Vagina (tissue), 2 donors: ENCODE measurements around the gene SYS1. TPM values are rescaled to one million over a fixed set of nuclear protein-coding genes. Genes with fewer than 3 reads are reported as not detected.

Experiments
- DNase-seq, 2 donors: peaks; one replicate each; pipeline ENCODE4 v3.0.0-alpha.2; 2017; ENCODE audit errors: extremely low spot score in 2 of 2
- H3K27ac ChIP-seq: fragments of 200-600 bp; sonication (generic); one replicate; pipeline ENCODE4 v1.5.1; 2019
- H3K27me3 ChIP-seq: fragments of 200-600 bp; sonication (generic); one replicate; pipeline ENCODE4 v1.5.1; 2019
- H3K36me3 ChIP-seq, 2 donors: fragments of 200-600 bp; sonication (generic); one replicate each; pipeline ENCODE4 v1.5.1; 2017 to 2019
- H3K4me1 ChIP-seq: fragments of 200-600 bp; sonication (generic); one replicate; pipeline ENCODE4 v1.5.1; 2019
- H3K4me3 ChIP-seq, 2 donors: fragments of 200-600 bp; sonication (generic); 1 replicate in 1 of 2; 2 replicates in 1 of 2; pipeline ENCODE4 v1.5.1; 2016 to 2019
- H3K9me3 ChIP-seq: fragments of 200-600 bp; sonication (generic); one replicate; pipeline ENCODE4 v1.5.1; 2019
- POLR2A ChIP-seq, 2 donors: fragments of 450-650 bp; IDR thresholded peaks; one replicate each; pipeline ENCODE4 v1.6.1; 2017; ENCODE audit warnings: antibody characterized with exemption in 2 of 2, mild to moderate bottlenecking in 2 of 2, moderate library complexity in 2 of 2
- POLR2AphosphoS5 ChIP-seq, 2 donors: sonication (generic); formaldehyde crosslinking; IDR thresholded peaks; one replicate each; pipeline ENCODE4 v1.9.0; 2017; ENCODE audit warnings: antibody characterized with exemption in 2 of 2, mild to moderate bottlenecking in 2 of 2, low read depth in 1 of 2; ENCODE audit not compliant: insufficient read depth in 1 of 2
- intact Hi-C: fragments of 100-400 bp; cut with DNase I; formaldehyde crosslinking; loops from one replicate; pipeline ENCODE4 v1.15.1; 2023
- total RNA-seq: library from RNA; depleted of rRNA; stranded (reverse); fragments of >200 nt; gene quantifications from one replicate; pipeline ENCODE4 v1.2.3, GENCODE V29; 2016
- TF ChIP-seq, protein P1 (sequence below), 3 experiments: fragments of 450-650 bp in 2 of 3; fragments of 200-600 bp in 1 of 3; sonication (generic) in 1 of 3; IDR thresholded peaks; one replicate each; pipeline ENCODE4 v1.5.1; 2017 to 2019; ENCODE audit warnings: antibody characterized with exemption in 3 of 3, mild to moderate bottlenecking in 2 of 3, moderate library complexity in 2 of 3

The SYS1 gene
- total RNA-seq, 1 donor from 2014 or later, result 44.9 TPM

DNA sequence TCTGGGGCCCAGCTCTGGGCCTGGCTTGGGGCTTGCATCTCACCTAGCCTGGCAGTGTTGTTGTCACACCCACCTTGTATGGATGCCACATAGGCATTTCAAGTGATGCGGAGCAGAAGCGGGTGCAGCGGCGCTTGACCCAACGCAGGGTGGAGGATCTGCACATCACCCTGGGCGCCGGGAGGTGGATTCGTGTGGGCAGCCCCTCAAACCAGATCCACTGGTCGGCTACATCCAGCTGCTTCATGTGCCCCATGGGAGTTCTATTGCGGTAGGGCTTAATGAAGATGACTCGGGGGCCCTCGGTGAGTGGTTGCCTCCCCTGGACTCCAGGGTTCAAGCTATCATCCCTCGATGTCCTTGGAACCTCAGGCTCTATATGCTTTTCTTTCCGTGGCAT, 12.0 kb downstream of the SYS1 start:
- TF ChIP-seq, protein P1, sequence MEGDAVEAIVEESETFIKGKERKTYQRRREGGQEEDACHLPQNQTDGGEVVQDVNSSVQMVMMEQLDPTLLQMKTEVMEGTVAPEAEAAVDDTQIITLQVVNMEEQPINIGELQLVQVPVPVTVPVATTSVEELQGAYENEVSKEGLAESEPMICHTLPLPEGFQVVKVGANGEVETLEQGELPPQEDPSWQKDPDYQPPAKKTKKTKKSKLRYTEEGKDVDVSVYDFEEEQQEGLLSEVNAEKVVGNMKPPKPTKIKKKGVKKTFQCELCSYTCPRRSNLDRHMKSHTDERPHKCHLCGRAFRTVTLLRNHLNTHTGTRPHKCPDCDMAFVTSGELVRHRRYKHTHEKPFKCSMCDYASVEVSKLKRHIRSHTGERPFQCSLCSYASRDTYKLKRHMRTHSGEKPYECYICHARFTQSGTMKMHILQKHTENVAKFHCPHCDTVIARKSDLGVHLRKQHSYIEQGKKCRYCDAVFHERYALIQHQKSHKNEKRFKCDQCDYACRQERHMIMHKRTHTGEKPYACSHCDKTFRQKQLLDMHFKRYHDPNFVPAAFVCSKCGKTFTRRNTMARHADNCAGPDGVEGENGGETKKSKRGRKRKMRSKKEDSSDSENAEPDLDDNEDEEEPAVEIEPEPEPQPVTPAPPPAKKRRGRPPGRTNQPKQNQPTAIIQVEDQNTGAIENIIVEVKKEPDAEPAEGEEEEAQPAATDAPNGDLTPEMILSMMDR (IDR thresholded peaks at IDR 0.05), result no peak
- no peak for TF ChIP-seq POLR2A (IDR thresholded peaks at IDR 0.05)
- TF ChIP-seq POLR2AphosphoS5 (IDR thresholded peaks at IDR 0.05; ENCODE audit: insufficient read depth in 1 of 2, low read depth in 1 of 2), result no peak

DNA sequence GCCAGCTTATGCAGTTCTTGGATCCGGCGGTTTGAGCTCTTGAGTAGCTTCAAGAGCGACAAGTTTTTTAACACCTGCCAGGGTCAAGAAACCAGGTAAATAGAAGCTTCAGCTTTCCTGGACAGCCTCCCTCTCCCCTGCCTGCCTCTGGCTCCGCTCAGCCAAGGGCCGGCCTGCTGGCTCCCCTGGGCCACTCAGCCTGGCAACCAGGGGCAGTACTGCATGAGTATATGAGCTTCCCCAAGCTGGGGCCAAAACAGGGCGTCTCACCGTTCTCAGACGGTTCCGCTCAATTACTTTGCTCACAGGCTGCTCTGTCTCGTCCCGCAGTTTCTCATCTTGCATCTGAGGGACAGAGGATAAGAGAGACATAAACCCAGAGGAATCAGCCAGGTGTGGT, 14.3 kb downstream of the SYS1 start:
- intact Hi-C loops, result no loop called here
- TF ChIP-seq, protein P1 (IDR thresholded peaks at IDR 0.05), result no peak
- no peak for TF ChIP-seq POLR2A (IDR thresholded peaks at IDR 0.05)
- no peak for TF ChIP-seq POLR2AphosphoS5 (IDR thresholded peaks at IDR 0.05; ENCODE audit: insufficient read depth in 1 of 2, low read depth in 1 of 2)
- Histone ChIP-seq H3K4me1 (peaks cover 15% of the 10 kb centered on the region), H3K4me3 (no peak overlapping the region), H3K27me3 (no peaks in the 10 kb centered on the region), H3K9me3 (no peaks in the 10 kb centered on the region), H3K36me3 (no peaks in the 10 kb centered on the region), H3K27ac (no peak overlapping the region)
- no peak for DNase-seq

More for the DNA sequence above, 12.0 kb downstream of the SYS1 start:
- intact Hi-C loops, result loop anchor here (5.0 kb wide), 1 partner anchor 57 kb away; no protein-coding TSS in a partner anchor
- DNase-seq, result peak in 1 of 2 donors; percentile 78
- Histone ChIP-seq H3K4me3 (no peak overlapping the region), H3K27me3 (no peaks in the 10 kb centered on the region), H3K9me3 (no peaks in the 10 kb centered on the region), H3K36me3 (no peaks in the 10 kb centered on the region), H3K27ac (no peak overlapping the region), H3K4me1 (peaks cover 16% of the 10 kb centered on the region)

DNA sequence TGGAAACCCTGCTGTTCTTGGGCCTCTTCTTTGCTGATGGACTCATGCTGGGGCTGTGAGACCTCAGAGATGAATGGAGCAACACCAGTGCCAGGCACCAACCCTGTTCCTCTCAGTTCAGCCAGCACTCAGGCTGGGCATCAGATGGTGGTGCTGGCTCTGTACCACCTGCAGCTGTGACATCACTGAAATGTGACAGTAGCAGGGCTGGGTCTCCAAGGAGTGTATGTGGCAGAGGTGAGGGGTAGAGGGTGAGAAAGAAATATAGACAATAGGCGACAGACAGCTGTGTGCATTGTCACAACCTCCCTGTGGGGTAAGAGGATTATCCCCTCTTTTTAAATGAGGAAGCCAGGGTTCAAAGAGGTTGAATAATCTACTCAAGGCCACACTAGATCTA, 15.2 kb downstream of the SYS1 start, which contains the start of gene TP53TG5:
Gene TP53TG5, minus strand, starts transcription at position 135 of the 400 bp plus-strand sequence. Its CDS starts 89 bp downstream, at position 46.
- peaks cover 5% of the 10 kb centered on the region for H3K4me1 ChIP-seq
- peak in 1 of 2 donors; percentile 62 for DNase-seq
- no peaks in the 10 kb centered on the region for H3K36me3 ChIP-seq
- H3K9me3 ChIP-seq, result no peaks in the 10 kb centered on the region
- H3K27me3 ChIP-seq, result no peaks in the 10 kb centered on the region
- no peak for TF ChIP-seq POLR2AphosphoS5 (IDR thresholded peaks at IDR 0.05; ENCODE audit: insufficient read depth in 1 of 2, low read depth in 1 of 2)
- no peak for TF ChIP-seq POLR2A (IDR thresholded peaks at IDR 0.05)
- TF ChIP-seq, protein P1 (IDR thresholded peaks at IDR 0.05), result no peak
- no peak within 1 kb of the TSS for H3K27ac ChIP-seq
- no peak within 1 kb of the TSS for H3K4me3 ChIP-seq
- intact Hi-C loops, result no loop called here

DNA sequence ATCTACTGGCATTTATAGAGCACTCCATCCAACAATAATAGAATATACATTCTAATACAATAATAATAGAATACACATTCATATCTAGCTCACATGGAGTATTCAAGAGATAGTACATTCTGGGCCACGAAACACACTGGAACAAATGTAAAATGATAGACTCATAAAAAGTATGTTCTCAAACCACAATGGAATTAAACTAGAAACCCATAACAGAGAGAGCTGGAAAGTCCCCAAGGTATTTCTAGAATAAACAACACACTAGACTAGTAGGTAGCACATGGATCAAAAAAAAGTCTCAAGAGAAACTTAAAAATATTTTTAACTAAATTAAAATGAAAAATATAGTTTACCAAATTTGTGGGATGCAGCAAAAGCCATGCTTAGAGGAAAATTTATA, 24.3 kb downstream of the SYS1 start:
- intact Hi-C loops, result no loop called here
- H3K27me3 ChIP-seq, result no peaks in the 10 kb centered on the region
- DNase-seq, result no peak
- no peaks in the 10 kb centered on the region for H3K9me3 ChIP-seq
- H3K36me3 ChIP-seq, result no peaks in the 10 kb centered on the region
- no peaks in the 10 kb centered on the region for H3K4me1 ChIP-seq
- TF ChIP-seq POLR2A (IDR thresholded peaks at IDR 0.05), result no peak
- TF ChIP-seq, protein P1 (IDR thresholded peaks at IDR 0.05), result no peak
- no peak for TF ChIP-seq POLR2AphosphoS5 (IDR thresholded peaks at IDR 0.05; ENCODE audit: insufficient read depth in 1 of 2, low read depth in 1 of 2)
- no peak overlapping the region for H3K27ac ChIP-seq
- H3K4me3 ChIP-seq, result no peak overlapping the region

DNA sequence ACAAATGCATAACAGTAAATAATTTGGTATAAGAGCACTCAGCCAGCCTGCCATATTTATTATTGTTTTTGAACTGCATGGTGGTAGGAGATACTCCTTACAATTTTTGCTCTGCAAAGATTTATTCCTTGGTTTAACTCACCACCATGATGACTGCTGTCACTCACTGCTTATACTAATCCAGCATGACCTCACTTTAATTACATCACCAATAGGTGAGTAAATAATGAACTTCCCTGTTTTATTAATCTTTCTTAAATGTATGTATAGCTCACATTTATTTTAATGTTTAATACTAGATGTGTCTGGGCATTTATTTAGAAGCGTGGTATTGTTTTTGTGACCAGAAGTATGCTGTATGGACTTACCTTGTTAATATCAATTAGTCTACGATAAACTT, 28.0 kb downstream of the SYS1 start:
- no peak overlapping the region for H3K4me3 ChIP-seq
- DNase-seq, result no peak
- no peaks in the 10 kb centered on the region for H3K36me3 ChIP-seq
- intact Hi-C loops, result no loop called here
- no peaks in the 10 kb centered on the region for H3K27me3 ChIP-seq
- TF ChIP-seq, protein P1 (IDR thresholded peaks at IDR 0.05), result no peak
- no peak for TF ChIP-seq POLR2AphosphoS5 (IDR thresholded peaks at IDR 0.05; ENCODE audit: insufficient read depth in 1 of 2, low read depth in 1 of 2)
- TF ChIP-seq POLR2A (IDR thresholded peaks at IDR 0.05), result no peak
- no peaks in the 10 kb centered on the region for H3K4me1 ChIP-seq
- no peak overlapping the region for H3K27ac ChIP-seq
- no peaks in the 10 kb centered on the region for H3K9me3 ChIP-seq
